T1000 (cell line): ENCODE data around the gene DAPK1.

Experiments used
- DNase-seq: peaks from one replicate; lab custom pipeline; 2025; ENCODE audit warnings: mixed read lengths; lab: John Stamatoyannopoulos, UW

Gene DAPK1

GRCh38 chr9:87685871-87686519 lies 188.3 kb downstream of the DAPK1 start:
- DNase-seq: no peak

DNA sequence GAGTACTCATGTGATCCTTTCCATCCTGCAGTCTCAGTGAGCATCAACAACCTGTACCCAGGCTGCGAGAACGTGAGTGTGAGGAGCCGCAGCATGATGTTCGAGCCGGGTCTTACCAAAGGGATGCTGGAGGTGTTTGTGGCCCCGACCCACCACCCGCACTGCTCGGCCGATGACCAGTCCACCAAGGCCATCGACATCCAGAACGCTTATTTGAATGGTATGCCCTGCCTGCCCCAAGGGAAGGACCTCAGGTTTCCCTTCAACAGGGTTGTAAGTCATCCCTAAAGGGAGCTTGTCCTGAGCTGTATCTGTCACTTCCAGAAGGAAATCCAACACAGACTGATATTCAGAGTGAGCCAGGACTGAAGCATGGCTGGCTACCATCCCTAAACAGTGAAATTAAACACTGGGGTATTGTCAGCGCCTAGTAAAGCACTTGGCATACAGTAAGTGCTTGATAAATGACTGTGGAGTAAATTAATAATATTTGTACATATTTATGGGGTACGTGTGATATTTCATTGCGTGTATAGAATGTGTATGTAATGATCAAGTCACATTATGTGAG lies 188.9 kb downstream of the DAPK1 start:
- no peak for DNase-seq

DNA sequence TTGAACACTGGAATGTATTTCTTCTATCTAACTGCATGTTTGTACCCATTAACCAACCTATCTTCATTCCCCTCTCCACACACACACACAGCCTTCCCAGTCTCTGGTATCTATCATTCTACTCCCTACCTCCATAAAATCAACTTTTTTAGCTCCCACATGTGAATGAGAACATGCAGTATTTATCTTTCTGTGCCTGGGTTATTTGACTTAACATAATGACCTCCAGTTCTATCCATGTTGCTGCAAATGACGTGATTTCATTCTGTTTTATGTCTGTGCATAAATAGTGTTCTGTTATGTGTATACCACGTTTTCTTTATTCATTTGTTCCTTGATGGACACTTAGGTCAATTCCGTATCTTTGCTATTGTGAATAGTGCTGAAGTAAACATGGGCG lies 189.5 kb downstream of the DAPK1 start:
- DNase-seq: no peak

- no peak for DNase-seq
Measured at GRCh38 chr9:87694236-87694755, 196.6 kb downstream of the DAPK1 start.

DNA sequence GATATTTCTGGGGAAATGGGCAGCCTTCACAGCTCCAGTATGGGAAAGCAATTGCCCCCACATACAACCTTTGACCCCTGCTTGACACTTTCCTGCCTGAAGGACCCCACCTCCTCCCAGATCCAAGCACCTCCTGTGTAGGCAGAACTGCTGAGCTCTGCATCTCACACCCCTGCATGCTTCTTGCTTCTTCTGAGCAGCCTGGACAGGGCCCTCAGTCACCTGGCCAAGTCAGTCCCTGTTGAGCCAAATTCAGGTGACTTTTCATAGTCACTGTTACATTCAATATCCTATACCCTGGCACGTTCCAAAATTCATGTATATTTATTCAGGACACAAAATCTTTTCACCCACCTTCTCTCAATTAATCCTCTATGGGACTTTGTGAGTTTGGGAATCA lies 197.9 kb downstream of the DAPK1 start:
- no peak for DNase-seq

GRCh38 chr9:87696641-87697040 lies 199.0 kb downstream of the DAPK1 start:
- DNase-seq: no peak

DNA sequence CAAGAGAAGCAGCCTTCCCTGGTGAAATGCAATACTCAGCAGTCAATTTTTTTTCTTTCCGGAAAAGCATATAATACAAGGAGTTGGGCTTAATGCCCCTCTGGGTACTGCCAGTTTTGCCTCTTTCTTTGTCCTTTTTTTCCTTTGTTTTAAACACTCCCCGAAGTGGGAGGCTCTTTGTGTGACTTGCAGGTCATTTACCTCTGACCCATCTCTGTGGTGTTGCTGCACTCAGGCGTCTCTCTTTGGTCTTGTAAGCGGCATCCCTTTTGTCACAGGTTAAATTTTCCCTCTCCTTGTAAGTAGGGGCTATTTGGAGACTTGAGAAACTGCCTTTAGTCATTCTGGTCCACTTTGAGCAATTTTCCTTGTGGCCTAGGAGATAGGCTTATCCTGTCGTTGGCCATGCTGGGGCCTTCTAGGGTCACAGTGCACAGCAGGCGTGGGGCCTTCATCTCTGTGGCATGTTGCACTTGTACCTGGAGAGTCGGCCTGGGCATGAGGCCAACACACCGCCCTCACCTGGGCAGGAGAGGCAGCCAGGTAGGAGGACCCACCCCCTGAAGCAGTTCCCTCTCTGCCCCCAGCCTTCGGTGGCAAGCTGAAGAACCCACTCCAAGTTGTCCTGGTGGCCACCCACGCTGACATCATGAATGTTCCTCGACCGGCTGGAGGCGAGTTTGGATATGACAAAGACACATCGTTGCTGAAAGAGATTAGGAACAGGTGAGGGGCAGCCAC lies 200.6 kb downstream of the DAPK1 start:
- DNase-seq: no peak

DNA sequence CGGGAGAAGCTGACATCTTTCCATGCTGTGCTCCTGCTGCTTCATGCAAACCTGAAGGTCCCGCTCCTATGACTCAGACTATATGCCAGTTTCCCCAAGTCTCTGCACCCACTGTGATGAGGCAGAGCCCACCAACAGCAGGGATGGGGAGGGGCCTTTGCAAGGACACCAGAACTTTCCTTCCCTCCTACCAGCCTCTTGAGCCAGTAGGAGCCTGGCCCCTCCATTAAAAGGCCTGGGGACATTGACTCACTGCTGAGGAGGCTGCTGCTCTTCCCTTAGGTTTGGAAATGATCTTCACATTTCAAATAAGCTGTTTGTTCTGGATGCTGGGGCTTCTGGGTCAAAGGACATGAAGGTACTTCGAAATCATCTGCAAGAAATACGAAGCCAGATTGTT lies 202.2 kb downstream of the DAPK1 start:
- no peak for DNase-seq

- no peak for DNase-seq
Measured at GRCh38 chr9:87701491-87701890, 203.8 kb downstream of the DAPK1 start.

DNA sequence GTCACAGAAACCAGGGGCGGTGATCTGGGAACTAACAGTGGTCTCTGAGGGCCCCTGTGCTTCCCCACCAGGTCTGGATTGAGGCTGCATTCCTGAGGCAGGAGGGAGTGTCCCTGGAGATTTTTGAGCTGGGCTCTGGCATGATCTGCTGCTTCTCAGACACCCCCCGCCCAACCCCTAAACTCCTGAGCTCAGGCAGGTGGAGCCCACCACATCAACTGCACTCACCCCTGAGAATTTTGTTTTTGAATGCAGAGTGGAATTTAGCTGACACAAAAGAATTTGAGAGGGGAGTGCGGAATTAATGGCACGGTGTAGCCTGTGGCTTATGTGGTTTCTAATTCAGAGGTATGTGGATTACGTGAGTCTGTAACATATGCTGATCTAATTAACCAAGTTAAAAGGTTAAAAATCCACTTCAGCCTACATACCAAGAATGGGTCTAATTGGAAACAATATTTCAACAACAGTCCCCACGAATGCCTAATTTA lies 204.3 kb downstream of the DAPK1 start:
- no peak for DNase-seq

GRCh38 chr9:87702921-87703320 lies 205.3 kb downstream of the DAPK1 start:
- no peak for DNase-seq

DNA sequence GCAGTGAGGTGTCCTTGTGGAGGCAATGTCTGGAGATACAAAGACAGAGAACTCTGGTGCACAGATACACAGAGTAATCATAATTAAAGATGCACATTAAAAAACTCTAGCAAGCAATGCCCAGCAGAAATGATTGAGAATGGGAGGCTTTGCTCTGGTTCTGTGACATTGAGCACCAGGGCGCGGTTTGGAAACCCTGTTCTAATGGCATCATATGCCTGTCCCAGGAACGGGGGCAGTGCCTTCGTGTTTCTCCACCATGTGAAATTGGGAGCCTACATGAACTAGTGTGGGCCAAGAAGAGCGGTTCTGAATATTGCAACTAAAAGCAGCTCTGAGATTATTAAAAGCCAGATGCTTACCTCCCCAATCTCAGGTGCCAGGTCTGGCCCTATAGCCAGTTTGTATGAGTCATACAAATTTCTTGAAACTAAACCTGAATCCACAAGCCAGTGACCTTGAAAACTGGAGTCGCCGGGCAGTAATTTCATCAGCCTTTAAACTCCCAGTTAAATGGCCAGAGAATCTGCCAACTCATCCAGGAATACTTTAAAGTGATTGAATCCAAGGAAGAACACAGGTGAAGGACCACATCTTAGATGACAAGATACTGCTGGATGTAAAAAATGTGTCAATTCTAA lies 206.1 kb downstream of the DAPK1 start:
- no peak for DNase-seq

GRCh38 chr9:87704342-87704741 lies 206.7 kb downstream of the DAPK1 start:
- DNase-seq: no peak

GRCh38 chr9:87706066-87706739 lies 208.5 kb downstream of the DAPK1 start:
- DNase-seq: no peak

GRCh38 chr9:87707805-87708506 lies 210.3 kb downstream of the DAPK1 start:
- no peak for DNase-seq

DNA sequence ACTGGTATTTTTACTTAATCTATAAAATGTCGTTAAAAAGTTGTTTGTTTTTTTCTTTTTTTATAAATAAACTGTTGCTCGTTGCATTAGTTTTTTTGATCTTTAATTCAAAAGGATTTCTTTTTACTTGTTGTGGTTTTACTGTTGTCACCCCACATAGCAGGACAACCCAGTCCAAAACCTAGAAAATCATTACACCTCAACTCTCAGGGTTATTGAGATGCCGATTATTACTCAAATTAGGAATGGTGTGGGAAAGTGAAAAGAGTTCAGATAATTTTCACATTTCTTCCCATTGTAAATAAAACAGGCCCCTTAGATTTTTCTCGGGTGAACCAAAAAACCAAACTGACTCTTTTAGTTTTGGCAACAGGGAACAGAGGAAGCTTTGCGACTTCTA lies 210.9 kb downstream of the DAPK1 start:
- no peak for DNase-seq

- DNase-seq: no peak
Measured at GRCh38 chr9:87708986-87709728, 211.5 kb downstream of the DAPK1 start.

DNA sequence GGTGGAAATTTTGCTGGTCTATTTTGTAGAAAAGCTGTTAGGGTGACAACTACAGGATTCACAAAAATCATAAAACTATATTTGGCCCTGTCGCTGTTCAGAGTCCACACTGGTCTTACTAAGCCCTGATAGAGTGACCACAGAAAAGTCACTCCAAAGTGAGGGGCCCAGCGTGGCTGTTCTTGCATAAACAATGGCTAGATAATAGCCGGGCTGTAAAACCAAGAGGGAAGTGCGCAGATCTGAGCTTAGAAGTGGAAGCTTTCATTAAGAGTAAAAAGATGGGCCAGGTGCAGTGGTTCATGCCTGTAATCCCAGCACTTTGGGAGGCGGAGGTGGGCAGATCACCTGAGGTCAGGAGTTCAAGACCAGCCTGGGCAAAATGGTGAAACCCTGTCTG lies 212.8 kb downstream of the DAPK1 start:
- no peak for DNase-seq

DNA sequence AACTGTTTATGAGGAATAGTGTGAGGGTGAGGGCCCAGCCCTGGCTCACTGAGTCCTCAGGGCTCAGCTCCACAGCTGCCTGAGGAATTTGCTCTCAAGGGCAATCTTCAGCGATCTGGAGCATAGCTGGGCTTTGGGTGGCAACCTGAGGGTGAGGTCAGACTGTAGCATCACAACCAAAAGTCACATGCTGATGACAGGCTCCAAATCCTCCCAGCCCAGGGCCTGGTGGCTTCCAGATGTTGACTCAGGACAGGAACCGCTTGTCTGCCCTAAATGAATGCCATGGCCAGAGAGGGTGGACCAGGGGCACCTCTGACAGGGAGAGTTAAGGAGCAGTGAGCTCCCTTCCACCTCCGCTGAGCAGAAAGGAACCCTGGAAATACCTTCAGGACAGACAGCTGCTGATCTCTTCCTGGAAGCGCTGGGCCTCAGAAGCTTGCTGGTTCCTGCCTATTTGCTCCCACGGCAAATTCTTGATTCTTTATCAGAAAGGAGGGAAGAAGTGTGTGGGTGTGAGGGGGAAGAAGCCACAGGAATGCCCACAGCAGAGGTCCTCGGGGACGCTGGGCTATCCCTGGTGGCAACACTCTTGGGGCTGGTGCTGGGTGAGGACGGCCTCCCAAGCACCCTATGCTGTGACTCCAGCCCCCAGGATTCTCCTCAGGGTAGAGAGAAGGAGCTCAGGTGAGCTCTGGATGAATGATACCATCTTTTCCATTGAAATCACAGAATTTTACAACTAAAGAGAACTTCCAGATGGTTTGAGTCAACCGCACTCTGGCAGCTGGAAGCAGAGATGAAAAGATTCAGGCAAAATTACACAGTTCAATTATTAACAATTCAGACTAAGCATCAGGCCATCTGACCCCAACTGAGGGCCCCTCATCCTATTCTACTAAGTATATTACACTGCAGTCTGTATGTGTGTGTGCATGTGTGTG lies 214.5 kb downstream of the DAPK1 start:
- DNase-seq: peak; percentile 60
